Esophagus squamous epithelium (tissue), 5 donors: Measurements from ENCODE around the gene AP3D1. TPM values are rescaled to one million over a fixed set of nuclear protein-coding genes. Genes with fewer than 3 reads are reported as not detected.

Experiments used
- DNase-seq: peaks from one replicate; lab custom pipeline; 2025; lab: John Stamatoyannopoulos, UW
- H3K27ac ChIP-seq, 4 donors: fragments of 200-600 bp; sonication (generic); one replicate each; pipeline ENCODE4 v1.5.1; 2016 to 2019; ENCODE audit warnings: mild to moderate bottlenecking in 1 of 4
- H3K27me3 ChIP-seq, 4 donors: fragments of 200-600 bp; sonication (generic); 1 replicate in 3 of 4; 2 replicates in 1 of 4; pipeline versions ENCODE4 v1.5.1 to v1.6.0; 2017 to 2021; ENCODE audit warnings: antibody characterized with exemption in 1 of 4
- H3K36me3 ChIP-seq, 3 donors: fragments of 200-600 bp; sonication (generic); one replicate each; pipeline ENCODE4 v1.5.1; 2016 to 2019
- H3K4me1 ChIP-seq, 3 donors: fragments of 200-600 bp; sonication (generic); one replicate each; pipeline ENCODE4 v1.5.1; 2017 to 2019
- H3K4me3 ChIP-seq, 4 donors: fragments of 200-600 bp; sonication (generic); 1 replicate in 3 of 4; 2 replicates in 1 of 4; pipeline ENCODE4 v1.5.1; 2016 to 2019; ENCODE audit warnings: mild to moderate bottlenecking in 2 of 4, moderate library complexity in 1 of 4
- H3K9me3 ChIP-seq, 3 donors: fragments of 200-600 bp; sonication (generic); one replicate each; pipeline ENCODE4 v1.5.1; 2016 to 2019
- POLR2A ChIP-seq, 4 donors: fragments of 450-650 bp; IDR thresholded peaks; one replicate each; pipeline ENCODE4 v1.6.1; 2017; ENCODE audit warnings: antibody characterized with exemption in 4 of 4, mild to moderate bottlenecking in 4 of 4, moderate library complexity in 3 of 4
- WGBS, 2 donors: methylation state at CpG; one replicate each; pipeline ENCODE4 v1.1.5; 2018; 5-methylcytosine and 5-hydroxymethylcytosine counted together
- intact Hi-C: fragments of 100-400 bp; cut with DNase I; formaldehyde crosslinking; loops from one replicate; pipeline ENCODE4 v1.15.0; 2022
- total RNA-seq, 4 donors: library from RNA; depleted of rRNA; stranded (reverse); fragments of >200 nt; gene quantifications; one replicate each; pipeline ENCODE4 v1.1.0, GENCODE V29; 2016
- TF ChIP-seq, protein P1 (sequence below), 6 experiments: fragments of 450-650 bp in 4 of 6; fragments of 200-600 bp in 2 of 6; sonication (generic) in 2 of 6; IDR thresholded peaks; one replicate each; pipeline ENCODE4 v1.5.1; 2016 to 2019; ENCODE audit warnings: antibody characterized with exemption in 6 of 6, mild to moderate bottlenecking in 4 of 6, moderate library complexity in 4 of 6
- donor health status: DM: yes; HTN: yes; CAD: no.

AP3D1 gene
- total RNA-seq, 4 donors from 2014 or later = 47.7 to 99.9 (median 71.8) TPM

DNA sequence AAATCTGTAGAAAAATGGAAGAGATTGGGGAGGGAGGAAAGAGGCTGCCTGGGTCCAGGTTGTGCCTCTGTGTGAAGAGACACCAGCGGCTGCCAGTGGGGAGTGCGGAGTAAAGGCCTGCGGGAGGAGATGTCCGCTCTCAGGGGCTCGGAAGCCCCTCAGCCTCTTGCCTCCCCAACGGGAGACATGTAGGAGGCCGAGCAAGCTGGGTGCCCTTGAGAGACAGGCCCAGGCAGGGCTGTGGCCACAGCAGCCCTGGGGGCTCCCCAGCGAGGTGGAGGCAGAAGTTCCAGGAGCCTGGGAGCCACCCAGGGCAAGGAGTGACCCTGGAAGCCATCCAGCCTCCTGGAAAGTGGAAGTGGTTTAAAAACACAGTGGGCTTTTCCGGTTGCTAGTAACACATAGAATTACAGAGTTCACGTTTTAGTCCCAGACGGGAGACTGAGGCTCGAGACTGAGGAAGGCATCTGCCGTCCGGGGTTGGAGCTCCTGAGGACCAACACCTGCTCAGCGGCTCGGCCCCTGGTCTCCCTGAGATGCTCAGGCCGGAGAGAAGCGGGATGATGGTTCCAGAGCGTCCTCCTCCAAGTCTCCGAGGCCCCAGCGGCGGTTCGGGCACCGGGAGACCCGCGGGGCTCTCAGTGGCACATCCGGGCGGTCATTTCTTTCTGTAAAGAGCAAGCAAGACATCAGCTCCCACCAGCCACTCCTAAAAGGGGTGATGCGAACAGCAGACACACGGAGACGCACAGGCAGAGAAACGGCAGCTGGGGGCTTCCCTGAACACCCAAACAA is 78.4 kb downstream of the AP3D1 start:
- Histone ChIP-seq H3K27ac (peak overlapping the region in 1 of 4 donors; percentile 48), H3K4me1 (peaks cover 0 to 24% (median 0%) of the 10 kb centered on the region in 3 donors), H3K4me3 (no peak overlapping the region), H3K27me3 (no peaks in the 10 kb centered on the region), H3K36me3 (peaks cover 37 to 72% (median 40%) of the 10 kb centered on the region in 3 donors), H3K9me3 (no peaks in the 10 kb centered on the region)
- no peak for DNase-seq
- intact Hi-C loops = loop anchor here (10.0 kb wide), 1 partner anchor 158 kb away; no protein-coding TSS in a partner anchor
- TF ChIP-seq, protein P1, sequence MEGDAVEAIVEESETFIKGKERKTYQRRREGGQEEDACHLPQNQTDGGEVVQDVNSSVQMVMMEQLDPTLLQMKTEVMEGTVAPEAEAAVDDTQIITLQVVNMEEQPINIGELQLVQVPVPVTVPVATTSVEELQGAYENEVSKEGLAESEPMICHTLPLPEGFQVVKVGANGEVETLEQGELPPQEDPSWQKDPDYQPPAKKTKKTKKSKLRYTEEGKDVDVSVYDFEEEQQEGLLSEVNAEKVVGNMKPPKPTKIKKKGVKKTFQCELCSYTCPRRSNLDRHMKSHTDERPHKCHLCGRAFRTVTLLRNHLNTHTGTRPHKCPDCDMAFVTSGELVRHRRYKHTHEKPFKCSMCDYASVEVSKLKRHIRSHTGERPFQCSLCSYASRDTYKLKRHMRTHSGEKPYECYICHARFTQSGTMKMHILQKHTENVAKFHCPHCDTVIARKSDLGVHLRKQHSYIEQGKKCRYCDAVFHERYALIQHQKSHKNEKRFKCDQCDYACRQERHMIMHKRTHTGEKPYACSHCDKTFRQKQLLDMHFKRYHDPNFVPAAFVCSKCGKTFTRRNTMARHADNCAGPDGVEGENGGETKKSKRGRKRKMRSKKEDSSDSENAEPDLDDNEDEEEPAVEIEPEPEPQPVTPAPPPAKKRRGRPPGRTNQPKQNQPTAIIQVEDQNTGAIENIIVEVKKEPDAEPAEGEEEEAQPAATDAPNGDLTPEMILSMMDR (IDR thresholded peaks at IDR 0.05) = no peak
- TF ChIP-seq POLR2A (IDR thresholded peaks at IDR 0.05) = no peak
- 87 to 89% methylated on average over 11 to 28 of the region's 32 CpGs for WGBS, 2 donors

GRCh38 chr19:2070986-2071673 is 80.2 kb downstream of the AP3D1 start:
- intact Hi-C loops = loop anchor here (10.0 kb wide), 1 partner anchor 156 kb away; no protein-coding TSS in a partner anchor
- Histone ChIP-seq H3K9me3 (no peaks in the 10 kb centered on the region), H3K4me3 (no peak overlapping the region), H3K27ac (no peak overlapping the region), H3K27me3 (no peaks in the 10 kb centered on the region), H3K4me1 (peaks cover 0 to 24% (median 0%) of the 10 kb centered on the region in 3 donors), H3K36me3 (peaks cover 24 to 54% (median 26%) of the 10 kb centered on the region in 3 donors)
- WGBS, 2 donors = 80 to 84% methylated on average over 15 to 17 of the region's 19 CpGs
- TF ChIP-seq, protein P1 (IDR thresholded peaks at IDR 0.05) = no peak
- no peak for TF ChIP-seq POLR2A (IDR thresholded peaks at IDR 0.05)
- DNase-seq = no peak

GRCh38 chr19:2070436-2070827 is 80.9 kb downstream of the AP3D1 start:
- Histone ChIP-seq H3K4me3 (no peak overlapping the region), H3K27me3 (no peaks in the 10 kb centered on the region), H3K27ac (peak overlapping the region in 1 of 4 donors; percentile 43), H3K36me3 (peaks cover 21 to 47% (median 25%) of the 10 kb centered on the region in 3 donors), H3K9me3 (no peaks in the 10 kb centered on the region), H3K4me1 (peaks cover 0 to 24% (median 0%) of the 10 kb centered on the region in 3 donors)
- TF ChIP-seq, protein P1 (IDR thresholded peaks at IDR 0.05) = no peak
- no peak for TF ChIP-seq POLR2A (IDR thresholded peaks at IDR 0.05)
- no peak for DNase-seq
- intact Hi-C loops = loop anchor here (10.0 kb wide), 1 partner anchor 156 kb away; no protein-coding TSS in a partner anchor
- 86 to 89% methylated on average over 6 to 10 of the region's 10 CpGs for WGBS, 2 donors

GRCh38 chr19:2064788-2065524 is 86.4 kb downstream of the AP3D1 start:
- no peaks in the 10 kb centered on the region for H3K27me3 ChIP-seq
- WGBS, 2 donors = 61 to 85% methylated on average over 7 to 15 of the region's 38 CpGs
- H3K4me3 ChIP-seq = no peak overlapping the region
- H3K4me1 ChIP-seq = peaks cover 16 to 59% (median 21%) of the 10 kb centered on the region in 3 donors
- peak overlapping the region in 3 of 4 donors; percentile 65 to 80 (median 80) for H3K27ac ChIP-seq
- DNase-seq = no peak
- TF ChIP-seq, protein P1 (IDR thresholded peaks at IDR 0.05) = no peak
- no peak for TF ChIP-seq POLR2A (IDR thresholded peaks at IDR 0.05)
- H3K36me3 ChIP-seq = no peaks in the 10 kb centered on the region
- H3K9me3 ChIP-seq = no peaks in the 10 kb centered on the region
- intact Hi-C loops = loop anchor here (5.0 kb wide), 1 partner anchor 43 kb away; no protein-coding TSS in a partner anchor
